HEK293T (cell line): ENCODE results near the gene SPECC1L.
"Not testable (repeated sequence)": the region's sequence is repeated elsewhere in the genome, so short reads cannot be mapped to it uniquely, and the experiment has no call there.

Experiments
- BHLHE40 ChIP-seq: fragments of 450-650 bp; IDR thresholded peaks from 2 replicates; pipeline ENCODE4 v1.6.1; 2016; ENCODE audit warnings: mild to moderate bottlenecking, moderate library complexity, borderline replicate concordance
- ELF4 ChIP-seq: fragments of 450-650 bp; IDR thresholded peaks from 2 replicates; pipeline ENCODE4 v1.6.1; 2017; ENCODE audit warnings: antibody characterized with exemption
- FOXM1 ChIP-seq: fragments of 450-650 bp; IDR thresholded peaks from 2 replicates; pipeline ENCODE4 v1.6.1; 2017; ENCODE audit warnings: mild to moderate bottlenecking, borderline replicate concordance
- NFRKB ChIP-seq: fragments of 450-650 bp; IDR thresholded peaks from 2 replicates; pipeline ENCODE4 v1.6.1; 2016; ENCODE audit warnings: mild to moderate bottlenecking, moderate library complexity
- SP1 ChIP-seq: fragments of 450-650 bp; IDR thresholded peaks from 2 replicates; pipeline ENCODE4 v1.6.1; 2017
- ZNF384 ChIP-seq: fragments of 450-650 bp; IDR thresholded peaks from 2 replicates; pipeline ENCODE4 v1.6.1; 2016

DNA sequence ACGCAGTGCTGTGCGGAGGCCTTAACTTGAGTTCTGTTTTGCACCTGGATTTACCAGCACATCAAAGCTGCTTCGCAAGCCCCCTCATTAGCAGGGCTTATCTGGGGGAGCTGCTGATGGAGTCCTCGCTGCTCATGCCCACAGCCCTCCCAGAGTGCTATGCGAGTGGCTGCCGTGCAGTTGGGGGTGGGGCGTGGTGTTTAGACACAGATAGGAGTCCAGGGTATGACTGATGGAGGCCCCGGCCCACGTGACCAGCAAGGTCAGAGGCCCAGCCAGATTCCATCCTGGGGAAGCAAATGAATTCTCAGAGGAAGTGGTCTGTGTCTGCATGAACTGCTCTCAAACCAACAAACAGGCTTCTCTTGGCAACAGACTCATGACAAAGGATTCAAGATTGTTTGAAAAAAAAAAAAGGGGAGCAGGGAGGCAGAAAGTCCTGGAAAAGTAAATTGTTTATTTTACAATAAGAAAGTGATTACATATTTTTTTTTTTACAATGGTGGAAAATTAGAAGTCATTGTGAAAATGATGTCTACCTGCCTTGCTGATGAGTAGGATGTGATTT lies 6.2 kb upstream of the SPECC1L start:
- not testable (repeated sequence) for TF ChIP-seq SP1, ELF4, FOXM1, ZNF384, NFRKB, BHLHE40
